ENCODE measurements around the gene RYR1. TPM values are rescaled to one million over a fixed set of nuclear protein-coding genes. Genes with fewer than 3 reads are reported as not detected.
"Not testable (repeated sequence)": the region's sequence is repeated elsewhere in the genome, so short reads cannot be mapped to it uniquely, and the experiment has no call there.

The RYR1 gene
- polyA plus RNA-seq, 3 donors: 0.76 to 2.1 (median 2.1) TPM

- H3K9me3 Mint-ChIP-seq: peaks cover 0 to 2% (median 0%) of the 10 kb centered on the region in 7 donors
- no peak overlapping the region for H3K9ac ChIP-seq (ENCODE audit: insufficient read depth, low read length, poor library complexity, severe bottlenecking)
- no peak for DNase-seq
Observed at GRCh38 chr19:38629568-38629967, 196.1 kb downstream of the RYR1 start.

GRCh38 chr19:38631301-38631700 lies 197.8 kb downstream of the RYR1 start:
- H3K27ac ChIP-seq (ENCODE audit: low read depth in 1 of 2, low read length in 2 of 2); H3K9me3 ChIP-seq (replicated peaks in 1 of 2; ENCODE audit: control insufficient read depth in 1 of 2, insufficient read depth in 1 of 2, low read length in 2 of 2); H3K4me2 ChIP-seq (replicated peaks; ENCODE audit: extremely low read depth, low read length, poor library complexity, severe bottlenecking); DNase-seq; H3K27me3 ChIP-seq (ENCODE audit: control insufficient read depth in 2 of 2, insufficient read depth in 2 of 2, low read length in 2 of 2); H3K4me3 Mint-ChIP-seq; H3K9ac ChIP-seq (ENCODE audit: insufficient read depth, low read length, poor library complexity, severe bottlenecking); H3K4me3 ChIP-seq (replicated peaks in 1 of 3; ENCODE audit: low read depth in 2 of 3, low read length in 3 of 3); H3K4me1 Mint-ChIP-seq; H3K79me2 ChIP-seq (ENCODE audit: insufficient read depth, low read length); H3K27me3 Mint-ChIP-seq (ENCODE audit: low read depth in 3 of 3); H3K9me3 Mint-ChIP-seq; H2AFZ ChIP-seq (ENCODE audit: insufficient read depth, low read depth, low read length, poor library complexity, severe bottlenecking); H3K4me1 ChIP-seq (ENCODE audit: control insufficient read depth in 1 of 2, insufficient read depth in 2 of 2, low read length in 2 of 2): not testable (repeated sequence)
- intact Hi-C loops (cut with micrococcal nuclease): loop anchor here (5.0 to 10.0 kb wide), 3 partner anchors 84 to 304 kb away; partner anchors contain the start of genes MRPS12 (in 1 of the 2) and SARS2 (in 1 of the 2)
- Histone ChIP-seq H4K20me1 (ENCODE audit: insufficient read depth, low read length) (peaks cover 13% of the 10 kb centered on the region), H3K36me3 (replicated peaks in 1 of 2; ENCODE audit: control insufficient read depth in 1 of 2, insufficient read depth in 2 of 2, low read length in 2 of 2) (peaks cover 67 to 86% of the 10 kb centered on the region in 2 donors)
- Mint-ChIP-seq H3K36me3 (peaks cover 70 to 94% of the 10 kb centered on the region in 2 donors), H3K27ac (peak overlapping the region in 2 of 7 donors; percentile 12 to 30)
- 70% methylated on average over 2 of the region's 11 CpGs for WGBS (ENCODE audit: insufficient coverage)

More at GRCh38 chr19:38629568-38629967, 196.1 kb downstream of the RYR1 start:
- no peak for TF ChIP-seq CTCF (IDR thresholded peaks at IDR 0.05)
- Histone ChIP-seq H3K79me2 (ENCODE audit: insufficient read depth, low read length) (peaks cover 4% of the 10 kb centered on the region), H4K20me1 (ENCODE audit: insufficient read depth, low read length) (peaks cover 13% of the 10 kb centered on the region), H3K36me3 (replicated peaks in 1 of 2; ENCODE audit: control insufficient read depth in 1 of 2, insufficient read depth in 2 of 2, low read length in 2 of 2) (peaks cover 70 to 89% of the 10 kb centered on the region in 2 donors), H3K4me2 (replicated peaks; ENCODE audit: extremely low read depth, low read length, poor library complexity, severe bottlenecking) (no peak overlapping the region), H3K4me3 (replicated peaks in 1 of 3; ENCODE audit: low read depth in 2 of 3, low read length in 3 of 3) (no peak overlapping the region), H3K9me3 (replicated peaks in 1 of 2; ENCODE audit: control insufficient read depth in 1 of 2, insufficient read depth in 1 of 2, low read length in 2 of 2) (no peaks in the 10 kb centered on the region), H3K4me1 (ENCODE audit: control insufficient read depth in 1 of 2, insufficient read depth in 2 of 2, low read length in 2 of 2) (no peaks in the 10 kb centered on the region), H3K27me3 (ENCODE audit: control insufficient read depth in 2 of 2, insufficient read depth in 2 of 2, low read length in 2 of 2) (no peaks in the 10 kb centered on the region), H3K27ac (ENCODE audit: low read depth in 1 of 2, low read length in 2 of 2) (no peak overlapping the region), H2AFZ (ENCODE audit: insufficient read depth, low read depth, low read length, poor library complexity, severe bottlenecking) (no peak overlapping the region)
- Mint-ChIP-seq H3K4me3 (no peak overlapping the region), H3K27me3 (ENCODE audit: low read depth in 3 of 3) (peaks cover 0 to 4% (median 1%) of the 10 kb centered on the region in 3 donors), H3K36me3 (peaks cover 72 to 94% of the 10 kb centered on the region in 2 donors), H3K27ac (peak overlapping the region in 3 of 7 donors; percentile 38 to 70 (median 68)), H3K4me1 (peaks cover 2% of the 10 kb centered on the region)
- 100% methylated on average over 3 of the region's 6 CpGs for WGBS (ENCODE audit: insufficient coverage)
- intact Hi-C loops (cut with micrococcal nuclease): no loop called here

- intact Hi-C loops (cut with micrococcal nuclease): loop anchor here (5.0 to 10.0 kb wide), 3 partner anchors 85 to 303 kb away; partner anchors contain the start of genes MRPS12 (in 1 of the 2) and SARS2 (in 1 of the 2)
Observed at GRCh38 chr19:38631811-38632475, 198.5 kb downstream of the RYR1 start.

More at GRCh38 chr19:38631811-38632475, 198.5 kb downstream of the RYR1 start:
- peak overlapping the region in 3 of 7 donors; percentile 30 to 50 (median 30) for H3K27ac Mint-ChIP-seq
- WGBS (ENCODE audit: insufficient coverage): no CpG with 5 or more reads among the region's 7 CpGs
- H3K9me3 Mint-ChIP-seq; DNase-seq; H3K27me3 Mint-ChIP-seq (ENCODE audit: low read depth in 3 of 3); H2AFZ ChIP-seq (ENCODE audit: insufficient read depth, low read depth, low read length, poor library complexity, severe bottlenecking); H3K9ac ChIP-seq (ENCODE audit: insufficient read depth, low read length, poor library complexity, severe bottlenecking); H3K27ac ChIP-seq (ENCODE audit: low read depth in 1 of 2, low read length in 2 of 2); H3K4me3 ChIP-seq (replicated peaks in 1 of 3; ENCODE audit: low read depth in 2 of 3, low read length in 3 of 3); H3K79me2 ChIP-seq (ENCODE audit: insufficient read depth, low read length); H3K4me3 Mint-ChIP-seq; H3K9me3 ChIP-seq (replicated peaks in 1 of 2; ENCODE audit: control insufficient read depth in 1 of 2, insufficient read depth in 1 of 2, low read length in 2 of 2); H3K27me3 ChIP-seq (ENCODE audit: control insufficient read depth in 2 of 2, insufficient read depth in 2 of 2, low read length in 2 of 2); H3K4me2 ChIP-seq (replicated peaks; ENCODE audit: extremely low read depth, low read length, poor library complexity, severe bottlenecking): not testable (repeated sequence)
- H3K4me1 Mint-ChIP-seq: peaks cover 16% of the 10 kb centered on the region
- peaks cover 8 to 12% of the 10 kb centered on the region in 2 donors for H3K4me1 ChIP-seq (ENCODE audit: control insufficient read depth in 1 of 2, insufficient read depth in 2 of 2, low read length in 2 of 2)
- peaks cover 68 to 93% of the 10 kb centered on the region in 2 donors for H3K36me3 Mint-ChIP-seq
- peaks cover 64 to 87% of the 10 kb centered on the region in 2 donors for H3K36me3 ChIP-seq (replicated peaks in 1 of 2; ENCODE audit: control insufficient read depth in 1 of 2, insufficient read depth in 2 of 2, low read length in 2 of 2)
- H4K20me1 ChIP-seq (ENCODE audit: insufficient read depth, low read length): peaks cover 17% of the 10 kb centered on the region
